HepG2 (cell line): ENCODE measurements around the gene PIK3IP1. TPM values are rescaled to one million over a fixed set of nuclear protein-coding genes. Genes with fewer than 3 reads are reported as not detected.

Experiments used
- ATAC-seq: fragments of 200-7000 bp; cut with Tn5 transposase; 3 replicates; pipeline ENCODE4 v1.9.1; 2020; ENCODE audit warnings: mild to moderate bottlenecking, moderate library complexity
- BruUV-seq: library from RNA; stranded (reverse); fragments of 400-500 nt; replicated peaks from 2 replicates; lab custom pipeline; 2021; lab: Mats Ljungman, UMichigan
- CTCF ChIA-PET: fragments of 300-600 bp; formaldehyde crosslinking; extraction: SDS; loops from one replicate; lab custom pipeline; 2021; ENCODE audit warnings: low total read pairs, inconsistent platforms, low intra/inter-chr PET ratio; lab: Yijun Ruan, JAX
- POLR2A ChIA-PET: fragments of 350-600 bp; sonication (Branson Sonifier 250); formaldehyde crosslinking; loops from one replicate; lab custom pipeline; 2020; ENCODE audit warnings: antibody characterized with exemption, inconsistent platforms; lab: Yijun Ruan, JAX
- DNase-seq: peaks from one replicate; pipeline ENCODE4 v3.0.0-alpha.2; 2015; ENCODE audit warnings: low spot score
- FAIRE-seq: peaks from 3 replicates; lab custom pipeline; 2011; peaks lifted over from hg19 to GRCh38; lab: Jason Lieb, UNC
- H2AFZ ChIP-seq: one replicate; pipeline ENCODE4 v1.6.1; 2011; ENCODE audit warnings: low read length, inconsistent platforms
- H3K27ac ChIP-seq: fragments of 300-600 bp; 3 replicates; pipeline ENCODE4 v1.8.0; 2011; ENCODE audit warnings: mixed run types, mild to moderate bottlenecking, mixed read lengths, low read length, inconsistent platforms; ENCODE audit not compliant: insufficient read depth; ENCODE audit errors: extremely low read length
- H3K27me3 ChIP-seq, 2 experiments: fragments of 200-600 bp in 1 of 2; 2 replicates in 1 of 2; 3 replicates in 1 of 2; pipeline versions ENCODE4 v1.6.0 to v1.8.0; 2011; ENCODE audit warnings: low read length in 2 of 2, mild to moderate bottlenecking in 2 of 2, moderate library complexity in 2 of 2, inconsistent platforms in 1 of 2; ENCODE audit not compliant: insufficient read depth in 2 of 2, control insufficient read depth in 1 of 2
- H3K36me3 ChIP-seq, 2 experiments: fragments of 200-600 bp in 1 of 2; replicated peaks in 1 of 2; 2 replicates in 1 of 2; 3 replicates in 1 of 2; pipeline versions ENCODE4 v1.5.1 to v1.8.0; 2011; ENCODE audit warnings: low read length in 2 of 2, inconsistent platforms in 1 of 2; ENCODE audit not compliant: insufficient read depth in 2 of 2, control insufficient read depth in 1 of 2
- H3K4me1 ChIP-seq: 2 replicates; pipeline ENCODE4 v1.5.1; 2012; ENCODE audit warnings: low read length, inconsistent platforms; ENCODE audit not compliant: insufficient read depth
- H3K4me2 ChIP-seq: 2 replicates; pipeline ENCODE4 v1.6.0; 2011; ENCODE audit warnings: low read depth, low read length, inconsistent platforms
- H3K4me3 ChIP-seq, 3 experiments: fragments of 200-600 bp in 1 of 3; sonication (generic), shearing (Covaris generic) in 1 of 3; replicated peaks in 1 of 3; 2 replicates each; pipeline ENCODE4 v1.5.1; 2011 to 2016; ENCODE audit warnings: low read length in 3 of 3, inconsistent platforms in 2 of 3, low read depth in 2 of 3, mild to moderate bottlenecking in 2 of 3, control low read depth in 1 of 3, mixed read lengths in 1 of 3; ENCODE audit not compliant: insufficient read depth in 1 of 3
- H3K79me2 ChIP-seq: one replicate; pipeline ENCODE4 v1.6.1; 2011; ENCODE audit warnings: low read length, inconsistent platforms; ENCODE audit not compliant: insufficient read depth
- H3K9ac ChIP-seq: 2 replicates; pipeline ENCODE4 v1.6.0; 2011; ENCODE audit warnings: mild to moderate bottlenecking, low read depth, low read length, inconsistent platforms; ENCODE audit not compliant: insufficient read depth
- H3K9me3 ChIP-seq: 2 replicates; pipeline ENCODE4 v1.5.1; 2012; ENCODE audit warnings: mild to moderate bottlenecking, low read length
- H4K20me1 ChIP-seq: 2 replicates; pipeline ENCODE4 v1.6.0; 2011; ENCODE audit warnings: inconsistent platforms, mild to moderate bottlenecking, low read length, moderate library complexity; ENCODE audit not compliant: insufficient read depth
- BHLHE40 ChIP-seq: IDR thresholded peaks from 2 replicates; pipeline ENCODE4 v1.6.1; 2011; ENCODE audit warnings: low read length, improper control_type of control experiment
- EEA1 ChIP-seq: sonication (generic); formaldehyde crosslinking; IDR thresholded peaks from 2 replicates; pipeline ENCODE4 v1.5.1; 2020; ENCODE audit warnings: mild to moderate bottlenecking, missing genetic modification reagents, borderline replicate concordance
- ZNF24 ChIP-seq: fragments of 450-650 bp; IDR thresholded peaks from 2 replicates; pipeline ENCODE4 v1.6.1; 2017; ENCODE audit warnings: antibody characterized with exemption, mild to moderate bottlenecking
- ZNF326 ChIP-seq: sonication (generic); formaldehyde crosslinking; IDR thresholded peaks from 2 replicates; pipeline ENCODE4 v1.4.0; 2020; ENCODE audit warnings: missing genetic modification reagents, borderline replicate concordance
- ZNF33B ChIP-seq: sonication (generic); formaldehyde crosslinking; IDR thresholded peaks from 2 replicates; pipeline ENCODE4 v1.5.1; 2020; ENCODE audit warnings: mild to moderate bottlenecking, missing genetic modification reagents
- WGBS: methylation state at CpG from one replicate; pipeline ENCODE4 v1.1.6; 2017; ENCODE audit warnings: low lambda C conversion rate; 5-methylcytosine and 5-hydroxymethylcytosine counted together
- in situ Hi-C: cut with HindIII; loops from 2 replicates; pipeline ENCODE4 v1.10.0; 2017; ENCODE audit warnings: low pct_unique_long_range_greater_than_20kb; ENCODE audit not compliant: extremely low pct_ligation_motif_present
- intact Hi-C: fragments of 100-400 bp; cut with micrococcal nuclease; formaldehyde crosslinking; loops from one replicate; pipeline ENCODE4 v1.10.0; 2022; ENCODE audit not compliant: unreplicated experiment
- polyA plus RNA-seq, 8 experiments: library from polyadenylated mRNA; depleted of rRNA in 3 of 8; stranded (reverse) in 7 of 8; unstranded in 1 of 8; fragments of >200 nt; fragmentation: Illumina TruSeq in 4 of 8; extraction: Trizol in 4 of 8; gene quantifications; 2 replicates each; pipeline versions ENCODE4 v1.2.1 to v1.2.3, GENCODE V29; 2011 to 2016; ENCODE audit warnings: low read depth in 4 of 8, missing spikeins in 1 of 8, mixed read lengths in 1 of 8; ENCODE audit not compliant: insufficient read depth in 1 of 8
- total RNA-seq, 5 experiments: library from RNA; depleted of rRNA; stranded (reverse); fragments of >200 nt; fragmentation: Illumina TruSeq; extraction: Trizol; gene quantifications; 2 replicates each; pipeline ENCODE4 v1.2.3, GENCODE V29; 2016; ENCODE audit warnings: low read depth in 1 of 5
- TF ChIP-seq, protein P1 (sequence below): sonication (generic); formaldehyde crosslinking; IDR thresholded peaks from 2 replicates; pipeline ENCODE4 v1.4.0; 2020; ENCODE audit warnings: missing genetic modification reagents
- TF ChIP-seq, protein P2 (sequence below): sonication (generic); formaldehyde crosslinking; IDR thresholded peaks from 2 replicates; pipeline ENCODE4 v1.4.0; 2020; ENCODE audit warnings: mild to moderate bottlenecking, missing genetic modification reagents
- TF ChIP-seq, protein P3 (sequence below), 2 experiments: sonication (generic) in 1 of 2; formaldehyde crosslinking in 1 of 2; IDR thresholded peaks; 2 replicates each; pipeline versions ENCODE4 v1.5.1 to v1.6.1; 2011 to 2020; ENCODE audit warnings: borderline replicate concordance in 1 of 2, low read depth in 1 of 2, low read length in 1 of 2, mild to moderate bottlenecking in 1 of 2, missing genetic modification reagents in 1 of 2, moderate library complexity in 1 of 2

PIK3IP1 gene
- total and polyA plus RNA-seq, 2 of the 13 experiments (the other 11 are each of a cell fraction or from before 2014, with no cell fraction given): 1.3 to 2.5 TPM

DNA sequence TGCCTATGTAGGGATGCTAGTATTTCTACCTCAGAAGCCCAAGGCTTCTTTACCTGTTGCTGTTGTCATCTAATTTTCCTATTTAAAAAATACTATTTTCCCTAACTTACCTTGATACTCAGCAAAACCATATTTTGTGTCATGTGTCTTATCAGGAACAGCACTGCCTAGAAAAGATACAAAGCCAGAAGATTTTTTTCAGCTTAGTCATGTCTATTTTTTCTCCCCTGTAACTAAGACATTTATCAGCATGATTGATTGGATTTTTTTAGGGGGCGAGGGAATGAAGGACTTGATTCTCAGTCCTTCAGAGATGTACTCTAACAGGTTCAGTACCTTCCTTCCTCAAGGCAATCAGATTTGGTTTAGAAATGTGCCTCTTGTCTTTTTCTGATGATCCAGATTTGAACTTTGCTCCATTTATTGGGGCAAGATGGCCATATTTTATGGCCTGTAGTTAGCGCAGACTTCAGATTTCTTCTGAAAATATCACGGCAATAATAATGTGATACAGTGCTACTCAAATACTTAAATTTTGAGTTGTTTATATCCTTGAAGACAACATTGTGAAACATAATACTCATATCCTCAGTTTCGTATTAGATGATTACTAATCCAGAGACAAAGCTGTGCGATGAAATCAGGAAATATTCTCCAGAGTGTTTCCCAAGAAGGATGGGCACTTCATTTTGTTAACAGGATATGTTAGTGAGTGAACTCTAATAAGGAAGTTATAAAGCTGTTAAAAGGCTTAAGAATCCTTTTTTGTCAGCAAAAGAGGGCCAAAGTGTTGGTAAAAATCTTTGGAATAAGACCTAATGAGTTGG is 3.8 kb upstream of the PIK3IP1 start (continued):
- TF ChIP-seq, protein P1, sequence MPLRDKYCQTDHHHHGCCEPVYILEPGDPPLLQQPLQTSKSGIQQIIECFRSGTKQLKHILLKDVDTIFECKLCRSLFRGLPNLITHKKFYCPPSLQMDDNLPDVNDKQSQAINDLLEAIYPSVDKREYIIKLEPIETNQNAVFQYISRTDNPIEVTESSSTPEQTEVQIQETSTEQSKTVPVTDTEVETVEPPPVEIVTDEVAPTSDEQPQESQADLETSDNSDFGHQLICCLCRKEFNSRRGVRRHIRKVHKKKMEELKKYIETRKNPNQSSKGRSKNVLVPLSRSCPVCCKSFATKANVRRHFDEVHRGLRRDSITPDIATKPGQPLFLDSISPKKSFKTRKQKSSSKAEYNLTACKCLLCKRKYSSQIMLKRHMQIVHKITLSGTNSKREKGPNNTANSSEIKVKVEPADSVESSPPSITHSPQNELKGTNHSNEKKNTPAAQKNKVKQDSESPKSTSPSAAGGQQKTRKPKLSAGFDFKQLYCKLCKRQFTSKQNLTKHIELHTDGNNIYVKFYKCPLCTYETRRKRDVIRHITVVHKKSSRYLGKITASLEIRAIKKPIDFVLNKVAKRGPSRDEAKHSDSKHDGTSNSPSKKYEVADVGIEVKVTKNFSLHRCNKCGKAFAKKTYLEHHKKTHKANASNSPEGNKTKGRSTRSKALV: no peak
- TF ChIP-seq, protein P2, sequence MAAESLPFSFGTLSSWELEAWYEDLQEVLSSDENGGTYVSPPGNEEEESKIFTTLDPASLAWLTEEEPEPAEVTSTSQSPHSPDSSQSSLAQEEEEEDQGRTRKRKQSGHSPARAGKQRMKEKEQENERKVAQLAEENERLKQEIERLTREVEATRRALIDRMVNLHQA: no peak
- no peak for TF ChIP-seq ZNF326 (CRISPR knock-in tag)
- no peak for TF ChIP-seq EEA1
- TF ChIP-seq ZNF24: no peak
- TF ChIP-seq ZNF33B: no peak

DNA sequence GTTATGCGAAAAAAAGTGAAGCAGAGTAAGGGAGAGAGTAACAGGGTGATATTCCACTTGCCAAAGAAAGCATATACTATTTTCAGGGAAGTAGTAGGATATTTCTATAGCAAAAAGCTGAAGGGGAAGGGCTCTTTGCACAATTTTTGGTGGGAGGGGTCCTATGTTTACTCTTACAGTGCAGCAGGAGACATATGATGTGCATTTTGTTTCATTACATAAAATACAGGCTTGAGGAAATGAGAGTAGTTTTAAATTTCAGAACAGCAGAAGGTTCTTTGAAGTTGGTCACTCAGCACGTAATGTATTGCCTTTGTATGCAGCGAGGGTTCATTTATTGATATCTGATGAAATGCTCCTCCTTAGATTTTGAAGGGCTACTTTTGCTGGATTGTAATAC is 3.1 kb upstream of the PIK3IP1 start:
- ChIA-PET POLR2A (no interaction called here), CTCF (no interaction called here)
- no peak overlapping the region for H3K4me2 ChIP-seq
- H4K20me1 ChIP-seq: no peaks in the 10 kb centered on the region
- no peaks in the 10 kb centered on the region for H3K27me3 ChIP-seq
- no peak for DNase-seq
- no peak overlapping the region for H3K9ac ChIP-seq
- H3K4me1 ChIP-seq: peaks cover 23% of the 10 kb centered on the region
- no peak for TF ChIP-seq BHLHE40
- TF ChIP-seq, protein P3, sequence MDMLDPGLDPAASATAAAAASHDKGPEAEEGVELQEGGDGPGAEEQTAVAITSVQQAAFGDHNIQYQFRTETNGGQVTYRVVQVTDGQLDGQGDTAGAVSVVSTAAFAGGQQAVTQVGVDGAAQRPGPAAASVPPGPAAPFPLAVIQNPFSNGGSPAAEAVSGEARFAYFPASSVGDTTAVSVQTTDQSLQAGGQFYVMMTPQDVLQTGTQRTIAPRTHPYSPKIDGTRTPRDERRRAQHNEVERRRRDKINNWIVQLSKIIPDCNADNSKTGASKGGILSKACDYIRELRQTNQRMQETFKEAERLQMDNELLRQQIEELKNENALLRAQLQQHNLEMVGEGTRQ (IDR thresholded peaks at IDR 0.05; ENCODE audit: low read depth, low read length): no peak
- TF ChIP-seq, protein P3 (CRISPR knock-in tag; IDR thresholded peaks at IDR 0.05; ENCODE audit: borderline replicate concordance): no peak
- TF ChIP-seq, all 625 proteins: peak for 0
- intact Hi-C loops: no loop called here
- in situ Hi-C loops: no loop called here
- Histone ChIP-seq H3K9me3 (no peaks in the 10 kb centered on the region), H3K79me2 (no peaks in the 10 kb centered on the region), H2AFZ (no peak overlapping the region), H3K27ac (no peak overlapping the region), H3K36me3 (no peaks in the 10 kb centered on the region), H3K4me3 (no peak overlapping the region)
- 78% methylated on average over 3 of the region's 3 CpGs for WGBS
- ATAC-seq (no peak), FAIRE-seq (no peak)
- no TSS peak for BruUV-seq
